Mesenteric fat pad (tissue), 1 donor: Measurements from ENCODE around the gene CDIP1. TPM values are rescaled to one million over a fixed set of nuclear protein-coding genes. Genes with fewer than 3 reads are reported as not detected.

Source experiments
- DNase-seq: peaks from one replicate; pipeline ENCODE4 v3.0.0-alpha.2; 2020; ENCODE audit warnings: low spot score
- total RNA-seq: library from RNA; stranded (reverse); fragmentation: NEBNext Ultra II Directional; extraction: Animal tissue kit (Norgen Biotek cat#: 25700); gene quantifications from one replicate; pipeline ENCODE4 v1.2.1, GENCODE V29; 2021
- donor health status: DM: yes; HTN: yes; CAD: no.

Gene CDIP1
- total RNA-seq, 1 donor from 2014 or later: 24.8 TPM

GRCh38 chr16:4494746-4495490 lies 43.7 kb downstream of the CDIP1 start:
- no peak for DNase-seq

GRCh38 chr16:4491898-4492297 lies 46.7 kb downstream of the CDIP1 start:
- no peak for DNase-seq

- DNase-seq: no peak
These were observed 49.5 kb downstream of the CDIP1 start for GRCh38 chr16:4489030-4489429.

GRCh38 chr16:4488499-4488967 lies 50.0 kb downstream of the CDIP1 start:
- no peak for DNase-seq

GRCh38 chr16:4487955-4488498 lies 50.5 kb downstream of the CDIP1 start:
- DNase-seq: no peak

GRCh38 chr16:4486126-4486893 lies 52.3 kb downstream of the CDIP1 start:
- DNase-seq: no peak

- no peak for DNase-seq
These were observed 56.6 kb downstream of the CDIP1 start for GRCh38 chr16:4481963-4482362.

- DNase-seq: no peak
These were observed 57.0 kb downstream of the CDIP1 start for GRCh38 chr16:4481526-4481925.

GRCh38 chr16:4477966-4478365 lies 60.6 kb downstream of the CDIP1 start:
- DNase-seq: no peak

GRCh38 chr16:4475880-4476788 lies 62.4 kb downstream of the CDIP1 start, which contains the start of gene HMOX2:
HMOX2 (plus strand) TSS chr16:4476398; CDS start chr16:4505525, 29,127 bp downstream.
- DNase-seq: peak; percentile 99

GRCh38 chr16:4474192-4474961 lies 64.2 kb downstream of the CDIP1 start, which contains the start of gene NMRAL1:
NMRAL1 (minus strand) TSS chr16:4474625; CDS start chr16:4474132, 493 bp downstream.
- peak; percentile 94 for DNase-seq

GRCh38 chr16:4472880-4473279 lies 65.7 kb downstream of the CDIP1 start:
- no peak for DNase-seq

- no peak for DNase-seq
These were observed 66.7 kb downstream of the CDIP1 start for GRCh38 chr16:4471869-4472268.

GRCh38 chr16:4468972-4469371 lies 69.6 kb downstream of the CDIP1 start:
- DNase-seq: no peak

- DNase-seq: no peak
These were observed 70.7 kb downstream of the CDIP1 start for GRCh38 chr16:4467916-4468315.

GRCh38 chr16:4465977-4466779 lies 72.4 kb downstream of the CDIP1 start:
- no peak for DNase-seq

GRCh38 chr16:4463522-4464163 lies 74.9 kb downstream of the CDIP1 start:
- DNase-seq: no peak

GRCh38 chr16:4461250-4462085 lies 77.1 kb downstream of the CDIP1 start:
- DNase-seq: no peak
